ENCODE results near the gene SV2A.
"Not testable (repeated sequence)": the region's sequence is repeated elsewhere in the genome, so short reads cannot be mapped to it uniquely, and the experiment has no call there.

SV2A gene

DNA sequence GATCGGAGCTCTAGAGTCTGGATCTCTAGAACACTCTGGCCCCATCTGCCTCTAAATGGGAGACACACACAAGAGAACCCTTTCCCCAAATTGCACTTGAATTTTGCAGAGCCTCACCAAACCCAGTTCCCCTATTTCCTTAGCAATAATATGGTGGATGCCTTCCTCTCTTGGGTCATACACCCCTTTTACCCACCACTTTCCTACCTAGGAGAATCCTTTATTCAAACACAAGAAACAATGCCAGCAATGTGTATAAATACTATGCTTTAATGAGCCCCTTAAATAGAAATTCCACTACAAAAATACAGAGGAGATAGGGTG lies 10.7 kb upstream of the SV2A start:
- DNase-seq: no peak

DNA sequence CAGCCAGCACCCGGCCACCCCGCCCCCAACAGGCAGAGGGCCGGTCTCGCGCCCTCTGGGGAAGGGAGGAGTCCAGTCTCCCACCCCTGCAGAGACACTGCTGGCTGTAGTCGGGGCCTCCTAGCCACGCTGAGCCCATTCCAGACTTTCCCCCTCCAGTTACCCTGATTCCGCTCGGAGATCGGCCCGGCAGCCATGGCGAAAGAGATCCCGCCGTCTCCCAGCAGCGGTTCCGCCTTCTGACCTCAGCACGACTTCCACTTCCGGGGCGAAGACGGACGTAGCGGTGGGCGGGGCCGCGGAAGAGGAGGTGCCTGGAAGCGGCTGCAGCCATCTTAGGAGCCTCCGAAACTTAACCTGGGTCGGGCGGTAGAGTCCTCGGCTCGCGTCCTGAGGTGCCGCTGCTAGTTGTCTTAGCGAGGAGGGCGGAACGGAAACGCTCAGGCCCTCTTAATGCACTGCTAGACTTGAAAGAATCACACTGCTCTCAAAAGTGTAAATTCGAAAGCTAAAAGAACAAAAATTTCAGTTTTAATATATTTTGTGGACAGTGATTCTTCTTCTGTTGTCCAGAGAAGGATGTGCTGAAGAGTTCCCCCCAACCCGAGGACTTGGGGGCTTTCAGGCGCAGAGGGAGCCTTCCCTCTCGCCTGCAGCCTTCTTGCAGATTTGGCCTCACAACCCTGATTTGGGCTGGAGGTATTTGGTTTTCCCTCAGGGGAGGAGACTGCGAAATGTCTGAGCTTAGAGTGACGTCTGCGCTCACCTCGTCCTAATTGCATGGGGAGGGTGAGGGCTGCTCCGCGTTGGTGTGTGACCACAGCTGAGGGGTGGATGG lies 10.1 kb upstream of the SV2A start, which contains the start of gene SF3B4:
Gene SF3B4 (minus strand): TSS at position 241 of the 838 bp plus-strand sequence. CDS start 44 bp downstream, at position 197.
- DNase-seq: peak; percentile 92

DNA sequence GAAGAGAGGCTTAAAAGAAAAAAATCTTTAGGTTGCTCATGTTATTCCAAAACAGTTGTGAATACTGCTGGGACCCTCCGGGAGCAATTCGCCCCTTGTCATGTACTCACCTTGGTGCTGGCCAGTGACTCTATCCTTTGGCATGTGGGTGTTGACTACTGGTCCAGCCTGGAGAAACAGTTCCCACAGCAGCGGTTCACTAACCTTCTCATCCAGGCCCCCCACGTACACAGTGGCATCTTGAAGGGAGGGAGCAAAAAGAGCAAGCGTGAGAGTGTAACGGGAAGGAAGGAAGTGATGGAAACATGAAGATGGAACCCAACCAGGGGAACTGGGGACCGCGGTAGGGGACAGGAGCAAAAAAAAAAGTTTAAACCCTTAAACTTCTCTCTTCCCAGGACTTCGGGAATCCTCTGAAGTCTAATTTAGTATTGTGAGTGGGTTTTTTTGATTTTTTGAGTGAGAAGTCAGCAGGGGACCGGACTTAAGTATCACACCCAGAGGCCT lies 9.5 kb upstream of the SV2A start:
- no peak for DNase-seq

DNA sequence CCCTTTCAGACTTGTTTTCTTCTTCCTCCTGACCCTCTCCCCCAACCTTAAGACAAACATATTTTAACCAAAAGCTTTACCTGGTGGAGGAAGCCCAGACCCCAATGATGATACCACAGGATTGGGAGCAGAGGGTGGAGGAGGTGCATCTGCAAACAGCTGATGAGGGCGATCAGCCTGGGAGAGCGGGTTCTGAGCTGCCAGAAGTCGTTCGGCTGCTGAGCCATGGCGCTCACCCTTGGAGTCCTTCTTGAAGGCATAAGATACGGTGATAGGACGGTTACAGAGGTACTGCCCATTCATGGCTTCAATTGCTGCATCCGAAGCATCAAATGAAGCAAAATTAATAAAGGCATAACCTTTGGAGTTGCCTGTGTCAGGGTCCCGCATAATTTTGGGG lies 8.7 kb upstream of the SV2A start:
- DNase-seq: no peak

DNA sequence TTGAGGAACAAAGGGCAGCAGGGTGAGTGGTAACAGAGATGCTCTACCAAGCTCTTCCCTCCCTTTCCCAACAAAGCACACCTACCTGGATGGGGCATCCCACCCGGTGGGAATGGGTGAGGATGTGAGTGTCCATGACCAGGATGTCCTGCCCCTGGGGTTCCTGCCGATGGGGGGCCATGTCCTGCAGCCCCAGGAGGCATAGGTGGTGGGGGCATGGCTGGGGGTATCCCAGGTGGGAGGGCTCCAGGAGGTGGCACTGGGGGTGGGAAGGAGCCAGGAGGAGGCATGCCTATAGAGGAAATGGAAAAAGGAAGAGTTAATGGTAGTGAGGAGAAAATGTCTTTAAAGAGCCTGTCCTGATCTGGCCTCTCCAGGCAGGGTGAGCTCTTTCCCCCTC lies 8.1 kb upstream of the SV2A start:
- DNase-seq: no peak

DNA sequence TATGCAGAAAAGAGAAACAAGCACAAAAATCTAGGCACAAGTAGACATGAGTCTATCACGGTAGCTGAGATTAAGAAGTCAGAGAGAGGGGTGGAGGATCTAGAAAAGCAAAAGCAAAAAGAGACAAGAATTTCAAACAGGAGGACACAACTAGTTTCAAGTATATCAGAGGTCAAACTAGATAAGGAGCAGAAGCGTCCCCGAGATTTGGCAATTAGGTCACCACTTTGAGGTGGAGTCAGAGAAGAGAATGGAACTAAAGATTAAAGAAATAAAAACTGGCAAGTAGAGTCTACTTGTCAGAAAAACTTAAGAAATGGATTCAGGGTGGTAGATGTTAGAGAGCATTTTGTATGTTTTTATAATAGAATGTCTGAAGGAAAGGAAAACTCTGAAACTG lies 7.7 kb upstream of the SV2A start:
- no peak for DNase-seq

DNA sequence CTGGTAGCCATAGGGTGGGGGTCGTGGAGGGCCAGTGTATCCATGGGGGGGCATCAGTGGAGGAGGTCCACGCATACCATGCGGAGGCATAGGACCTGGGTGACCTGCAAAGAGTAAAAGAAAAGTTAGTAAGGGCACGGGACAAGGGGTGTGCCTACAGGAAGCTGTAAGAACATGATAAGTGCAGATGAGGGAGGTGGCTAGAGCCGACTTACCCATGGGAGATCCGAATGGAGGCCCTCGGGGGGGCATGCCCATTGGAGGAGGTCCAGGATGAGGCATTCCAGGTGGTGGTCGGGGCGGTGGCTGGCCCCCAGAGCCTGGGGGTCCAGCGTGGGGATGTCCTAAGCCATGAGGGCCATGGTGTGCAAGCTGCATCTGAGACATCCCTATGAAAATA lies 6.0 kb upstream of the SV2A start:
- no peak for DNase-seq

DNA sequence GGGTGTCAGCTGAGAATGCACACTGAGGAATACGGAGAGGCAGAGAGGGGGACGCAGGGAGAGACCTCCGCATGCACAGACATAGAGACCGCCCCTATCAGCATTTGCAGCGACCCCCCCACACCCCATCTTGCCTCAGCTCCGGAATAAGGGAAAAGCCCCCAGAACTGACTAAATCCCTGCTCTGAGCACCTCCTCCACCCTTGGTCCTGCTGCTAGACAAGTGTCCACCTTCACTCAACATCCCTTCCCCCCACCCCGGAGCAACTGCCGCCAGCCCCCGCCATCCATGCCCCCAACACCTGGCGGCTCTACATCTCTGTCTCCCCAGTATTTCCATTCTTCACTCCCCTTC lies 769 bp downstream of the SV2A start:
- DNase-seq: no peak

DNA sequence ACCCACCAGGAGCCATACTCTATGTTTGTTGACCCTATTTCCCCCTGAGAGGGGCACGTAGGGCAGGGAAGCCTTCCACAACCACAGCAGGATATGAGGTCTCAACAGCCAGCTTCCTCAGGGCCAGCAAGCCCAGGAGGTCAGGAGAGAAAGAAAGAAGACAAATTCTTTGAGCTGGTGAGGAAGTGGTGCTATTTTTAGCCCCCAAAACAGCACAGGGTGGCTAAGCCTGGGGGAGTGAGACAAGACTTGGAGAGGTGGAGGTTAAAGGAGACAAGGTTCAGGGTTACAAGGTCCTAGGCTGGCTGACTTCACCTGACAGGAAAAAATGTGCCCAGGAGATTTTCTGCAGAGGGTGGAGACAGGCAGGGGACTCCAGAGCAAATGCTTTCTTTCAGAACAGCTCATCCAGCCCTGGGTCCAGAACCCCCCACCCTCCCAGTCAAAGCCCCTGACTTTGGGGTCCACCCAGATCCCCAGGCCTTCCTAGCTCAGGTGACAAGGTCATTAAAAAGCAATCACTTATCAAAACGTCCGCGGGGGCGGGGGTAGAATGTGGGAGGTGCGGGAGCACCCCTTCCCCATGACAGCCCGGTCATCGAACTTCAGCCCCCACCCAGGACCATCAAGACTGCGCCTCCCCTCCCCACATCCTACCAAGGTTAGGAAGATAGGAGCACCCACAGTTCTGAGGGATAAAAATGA lies 1.3 kb downstream of the SV2A start:
- DNase-seq: no peak

DNA sequence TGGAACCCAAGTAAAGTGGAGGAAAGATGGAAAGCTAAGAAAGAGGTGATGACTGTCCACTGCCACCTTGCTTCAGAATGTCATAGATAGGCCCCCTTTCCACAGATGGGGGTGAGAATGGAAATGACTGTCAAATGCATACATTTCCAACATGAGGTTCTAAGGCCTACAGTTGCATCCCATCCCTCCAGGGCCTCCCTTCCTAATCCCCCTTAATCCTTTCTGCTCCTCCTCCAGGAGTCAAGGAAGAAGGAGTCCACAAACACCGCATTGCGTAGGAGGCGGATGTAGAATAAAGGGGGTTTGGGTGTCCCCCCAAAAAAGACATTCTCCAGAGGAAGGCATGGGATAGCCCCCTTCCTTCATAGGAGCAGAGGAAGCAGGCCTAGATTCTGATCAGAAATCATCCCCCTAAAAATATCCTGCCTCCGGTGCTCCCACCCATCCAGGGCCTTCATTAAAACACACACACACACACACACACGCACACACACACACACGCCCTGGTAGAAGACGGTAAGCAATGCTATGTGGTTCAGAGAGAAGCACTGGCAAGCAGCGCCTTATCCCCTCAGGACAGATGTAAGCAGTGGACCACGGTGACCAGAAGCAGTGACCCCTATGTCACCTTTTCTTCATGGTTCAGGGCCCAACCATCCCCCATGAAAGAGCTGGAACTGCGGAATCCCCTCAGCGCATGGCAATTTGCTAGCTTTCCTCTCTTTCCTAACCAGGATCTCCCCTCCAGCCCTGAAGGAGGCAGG lies 2.0 kb downstream of the SV2A start:
- DNase-seq: no peak

DNA sequence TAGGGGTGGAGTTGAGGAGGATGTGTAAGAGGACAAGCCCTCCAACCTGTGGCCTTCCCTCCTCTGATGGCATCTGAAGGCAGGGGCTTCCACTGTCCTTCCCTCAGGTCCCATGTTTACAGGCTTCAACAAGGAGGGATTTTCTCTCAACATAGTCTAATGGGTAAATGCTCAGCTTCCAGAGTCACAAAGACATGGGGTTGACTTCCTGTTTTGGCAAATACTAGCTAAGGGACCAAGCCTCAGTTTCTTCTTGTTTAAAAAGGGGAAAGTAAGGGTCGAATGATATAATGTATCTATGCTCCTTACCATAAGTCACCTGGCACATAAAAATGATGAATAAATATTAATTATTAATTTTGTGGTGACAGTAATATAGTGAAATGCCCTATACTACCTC lies 3.1 kb downstream of the SV2A start:
- no peak for DNase-seq

DNA sequence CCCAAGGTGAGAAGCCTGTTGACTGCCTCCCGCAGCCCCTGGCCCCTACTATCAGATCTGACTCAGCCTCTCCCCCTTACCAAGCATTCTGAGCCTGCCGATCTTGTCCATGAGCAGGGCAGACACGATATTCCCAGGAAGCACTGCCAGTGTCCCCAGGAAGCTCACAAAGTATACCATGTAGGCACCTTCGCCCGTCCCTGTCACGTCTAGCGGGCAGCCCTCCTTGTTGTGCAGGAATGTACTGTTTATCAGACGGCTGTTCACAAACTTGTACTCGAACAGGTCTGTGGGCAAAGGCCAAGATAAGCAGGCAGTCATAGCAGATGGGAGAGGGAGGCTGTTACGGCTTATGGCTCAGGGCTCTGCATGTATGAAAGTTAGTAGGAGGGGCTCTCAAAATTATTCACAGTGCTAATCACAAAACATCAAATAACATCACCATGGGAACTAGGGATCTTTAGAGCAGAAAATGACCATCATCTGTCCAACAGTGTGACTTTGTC lies 11.0 kb downstream of the SV2A start:
- no peak for DNase-seq

DNA sequence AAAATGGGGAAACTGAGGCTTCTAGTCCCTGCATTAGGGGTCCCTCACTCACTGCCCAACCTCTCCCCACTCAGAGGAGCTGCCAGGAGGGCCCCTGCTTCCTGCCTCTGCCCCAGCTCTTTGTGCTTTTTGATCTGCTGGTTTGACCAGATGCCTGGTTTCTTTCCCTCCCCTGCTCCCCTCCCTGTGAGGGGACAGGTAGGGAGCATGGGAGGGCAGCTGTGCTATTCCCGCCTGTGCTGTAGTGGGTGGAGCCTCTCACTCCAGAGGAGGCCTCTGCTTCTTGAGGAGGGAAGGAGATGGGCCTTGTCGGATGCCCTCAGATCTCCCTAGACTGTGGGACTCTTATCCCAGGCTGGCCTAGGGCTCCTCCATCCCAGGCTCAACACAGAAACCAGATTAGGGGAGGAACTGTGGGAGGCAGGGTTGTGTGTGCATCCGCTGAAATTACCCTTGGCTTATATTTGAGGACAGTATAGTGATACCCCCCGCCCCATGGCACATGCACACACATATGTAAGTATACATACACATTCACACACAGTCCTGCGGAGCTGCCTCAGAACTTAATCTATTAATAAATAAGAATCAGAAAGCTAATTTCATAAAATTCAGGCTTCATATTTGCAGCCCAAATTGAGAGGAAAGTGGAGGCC lies 13.7 kb downstream of the SV2A start:
- no peak for DNase-seq

DNA sequence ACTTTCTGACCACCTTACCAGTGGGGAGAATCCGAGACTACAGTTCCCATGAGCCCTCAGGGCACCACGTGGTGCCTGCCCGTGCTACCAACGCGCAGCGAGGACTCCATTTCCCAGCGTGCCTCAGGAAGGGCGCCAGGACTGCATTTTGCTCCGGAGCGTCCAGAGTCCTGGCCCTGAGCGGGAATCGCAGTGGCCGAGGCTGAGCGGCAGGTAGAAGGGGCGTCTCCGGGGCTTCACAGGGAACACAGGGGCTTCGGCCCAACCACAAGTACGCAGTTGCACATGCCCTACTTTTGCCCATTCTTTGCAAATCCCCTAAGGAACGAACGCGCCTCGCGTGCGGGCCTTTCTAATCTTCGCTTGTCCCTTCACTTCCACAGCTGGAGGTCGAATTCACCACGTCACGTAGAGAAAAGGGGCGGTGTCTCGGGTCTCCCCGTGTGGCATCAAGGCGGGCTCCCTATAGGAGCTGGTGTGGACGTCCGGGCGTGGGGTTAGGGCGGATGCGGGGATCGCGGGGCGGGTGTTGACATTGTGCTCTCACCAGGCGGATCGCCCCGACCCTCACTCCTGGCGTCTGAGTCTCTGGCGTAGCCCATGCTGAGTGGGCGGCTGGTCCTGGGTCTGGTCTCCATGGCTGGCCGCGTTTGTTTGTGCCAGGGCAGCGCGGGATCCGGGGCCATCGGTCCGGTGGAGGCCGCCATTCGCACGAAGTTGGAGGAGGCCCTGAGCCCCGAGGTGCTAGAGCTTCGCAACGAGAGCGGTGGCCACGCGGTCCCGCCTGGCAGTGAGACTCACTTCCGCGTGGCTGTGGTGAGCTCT lies 18.0 kb downstream of the SV2A start, which contains the start of gene BOLA1:
Gene BOLA1 (plus strand): TSS at position 109 of the 825 bp plus-strand sequence. CDS start 492 bp downstream, at position 601.
- DNase-seq: peak; percentile 81

DNA sequence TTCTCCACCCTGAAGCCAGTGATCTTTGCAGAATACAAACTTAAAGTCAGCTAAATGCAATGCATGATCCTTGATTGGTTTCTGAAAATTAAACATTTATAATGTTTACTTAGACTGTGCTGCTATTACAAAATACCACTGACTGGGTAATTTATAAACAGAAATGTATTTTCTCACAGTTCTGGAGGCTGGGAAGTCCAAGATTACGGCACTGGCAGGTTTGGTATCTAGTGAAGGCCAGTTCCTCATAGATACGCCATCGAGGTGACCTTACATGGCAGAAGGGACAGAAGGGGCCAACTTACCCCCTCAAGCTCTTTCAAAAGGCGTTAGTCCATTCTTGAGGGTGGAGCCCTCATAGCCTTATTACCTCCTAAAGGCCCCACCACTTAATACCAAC lies 21.1 kb downstream of the SV2A start:
- DNase-seq: no peak

DNA sequence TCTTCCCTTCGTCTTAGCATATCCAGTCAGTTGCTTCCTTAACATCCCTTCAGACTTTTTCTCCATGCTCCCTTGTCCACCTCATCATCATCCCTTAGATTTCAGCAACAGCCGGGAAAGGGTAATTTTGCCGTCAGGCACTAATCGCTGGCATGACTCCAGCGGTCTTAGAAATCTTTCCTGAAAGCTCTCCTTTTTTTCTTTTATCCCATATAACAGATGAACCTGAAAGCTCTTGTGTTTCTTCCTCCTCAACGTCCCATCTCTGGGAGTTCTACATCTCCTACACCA lies 28.7 kb downstream of the SV2A start:
- DNase-seq: peak; percentile 31

DNA sequence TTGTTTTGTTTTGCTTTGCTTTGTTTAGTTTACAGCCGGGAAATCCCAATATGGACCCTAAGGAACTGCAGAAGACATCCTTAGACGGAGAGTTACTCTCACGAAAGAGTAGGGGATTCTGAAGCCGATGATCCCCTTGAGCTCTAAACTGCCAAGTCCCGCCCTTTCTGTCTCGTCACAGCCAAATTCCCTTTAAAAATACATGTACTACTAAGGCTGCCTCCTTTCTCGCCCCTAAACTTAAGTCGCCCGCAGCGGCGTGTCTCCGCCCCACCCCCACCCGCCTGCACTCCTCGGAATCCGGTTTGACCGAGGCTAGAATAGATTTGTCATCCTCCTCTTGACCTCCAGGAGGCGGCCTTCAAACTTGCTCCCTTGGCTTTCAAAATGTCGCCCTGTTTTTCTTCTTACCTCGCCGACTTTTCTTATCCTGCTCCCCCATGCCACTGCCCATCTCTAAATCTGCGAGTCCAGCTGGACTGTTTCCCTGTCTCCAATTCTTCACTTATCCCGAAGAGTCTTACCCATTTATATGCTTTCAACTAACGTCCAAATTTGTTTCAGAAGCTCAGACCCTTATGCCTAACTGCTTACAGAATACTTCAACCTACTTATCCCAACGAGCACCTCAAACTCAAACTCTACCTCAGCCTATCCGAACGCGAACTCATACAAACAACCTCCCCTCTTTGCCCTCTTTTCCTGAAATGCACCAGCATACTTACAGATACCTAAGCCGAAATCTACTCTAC lies 29.2 kb downstream of the SV2A start:
- no peak for DNase-seq

DNA sequence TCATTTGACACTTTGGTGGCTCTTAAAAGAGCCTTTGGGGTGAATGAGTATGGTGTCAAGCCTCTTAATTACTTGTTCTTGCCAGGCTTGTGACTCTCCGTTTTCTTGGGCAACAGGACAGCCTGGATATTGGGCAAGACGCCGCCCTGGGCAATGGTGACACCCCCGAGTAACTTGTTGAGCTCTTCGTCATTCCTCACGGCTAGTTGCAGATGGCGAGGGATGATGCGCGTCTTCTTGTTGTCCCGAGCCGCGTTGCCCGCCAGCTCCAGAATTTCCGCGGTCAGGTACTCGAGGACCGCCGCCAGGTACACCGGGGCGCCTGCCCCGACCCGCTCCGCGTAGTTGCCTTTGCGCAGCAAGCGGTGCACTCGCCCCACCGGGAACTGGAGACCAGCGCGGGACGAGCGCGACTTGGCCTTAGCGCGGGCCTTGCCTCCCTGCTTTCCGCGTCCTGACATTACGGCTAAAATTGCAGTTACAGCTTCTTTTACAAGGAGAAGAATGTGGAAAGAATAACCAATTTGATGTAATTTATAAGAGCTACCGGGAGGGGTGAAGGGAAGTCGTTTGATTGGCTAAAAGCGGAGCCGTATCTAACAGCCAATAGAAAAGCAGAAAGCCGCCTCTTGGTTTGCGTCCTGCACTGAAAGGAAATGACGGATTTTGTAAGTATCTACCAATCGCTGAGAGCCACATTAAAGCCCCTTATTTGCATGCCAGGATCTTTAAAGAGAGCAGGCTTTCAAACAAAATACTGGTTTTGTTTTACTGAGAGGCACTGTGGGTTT lies 30.0 kb downstream of the SV2A start:
- peak; percentile 99 for DNase-seq

DNA sequence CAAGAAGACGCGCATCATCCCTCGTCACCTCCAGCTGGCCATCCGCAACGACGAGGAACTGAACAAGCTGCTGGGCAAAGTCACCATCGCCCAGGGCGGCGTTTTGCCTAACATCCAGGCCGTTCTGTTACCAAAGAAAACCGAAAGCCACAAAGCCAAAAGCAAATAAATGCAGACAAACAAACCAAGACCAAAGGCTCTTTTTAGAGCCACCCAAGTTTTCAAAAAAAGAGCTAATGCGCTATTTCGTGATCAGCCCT lies 30.5 kb downstream of the SV2A start:
- not testable (repeated sequence) for DNase-seq

DNA sequence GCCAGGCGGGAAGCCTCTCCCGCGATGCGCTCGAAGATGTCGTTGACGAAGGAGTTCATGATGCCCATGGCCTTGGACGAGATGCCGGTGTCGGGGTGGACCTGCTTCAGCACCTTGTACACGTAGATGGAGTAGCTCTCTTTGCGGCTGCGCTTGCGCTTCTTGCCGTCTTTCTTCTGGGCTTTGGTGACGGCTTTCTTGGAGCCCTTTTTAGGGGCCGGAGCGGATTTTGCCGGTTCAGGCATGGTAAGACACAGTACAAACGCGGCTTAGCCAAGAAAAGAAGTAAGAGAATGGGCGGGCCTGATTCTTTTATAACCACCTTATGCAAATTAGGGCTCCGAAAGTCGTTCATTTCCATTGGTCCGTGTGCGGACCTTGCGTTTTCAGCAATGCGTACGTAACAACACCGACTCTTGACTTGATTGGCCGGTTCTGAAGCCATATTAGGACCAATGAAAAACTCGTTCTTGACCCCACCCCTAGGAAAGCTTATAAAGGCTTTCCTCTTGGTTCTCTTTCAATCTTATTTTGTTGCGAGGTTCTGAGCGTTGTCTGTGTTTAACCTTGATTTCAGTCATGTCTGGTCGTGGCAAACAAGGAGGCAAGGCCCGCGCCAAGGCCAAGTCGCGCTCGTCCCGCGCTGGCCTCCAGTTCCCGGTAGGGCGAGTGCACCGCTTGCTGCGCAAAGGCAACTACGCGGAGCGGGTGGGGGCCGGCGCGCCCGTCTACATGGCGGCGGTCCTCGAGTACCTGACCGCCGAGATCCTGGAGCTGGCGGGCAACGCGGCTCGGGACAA lies 31.0 kb downstream of the SV2A start:
- DNase-seq: peak; percentile 100

Measured in NCI-H446 treated with DMSO at 0.1 percent for 48 hours (cell line).